ENCODE measurements around the gene ETV6.

ETV6 gene

DNA sequence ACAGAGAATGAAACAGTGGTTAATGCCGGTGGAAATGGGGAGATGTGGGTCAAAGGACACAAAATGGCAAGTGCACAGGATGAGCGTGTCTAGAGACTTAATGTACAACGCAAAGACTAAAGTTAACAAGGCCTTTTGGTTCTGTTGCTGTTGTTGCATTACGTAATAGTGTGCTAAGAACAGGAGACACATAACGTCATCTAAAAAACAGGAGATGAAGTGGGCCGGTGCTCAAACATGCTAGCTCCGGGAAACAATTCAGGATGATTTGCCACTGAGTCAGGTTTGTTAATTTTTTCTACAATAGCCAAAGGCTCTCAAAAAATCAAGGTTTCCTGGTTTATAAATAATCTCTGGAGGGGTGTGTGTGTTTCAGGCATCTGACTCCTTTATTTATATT lies 55.5 kb downstream of the ETV6 start:
- no peak overlapping the region for H3K4me3 ChIP-seq (replicated peaks; ENCODE audit: low read depth, low read length)
- peak; percentile 92 for DNase-seq (ENCODE audit: low read depth)
- TF ChIP-seq, protein P1, sequence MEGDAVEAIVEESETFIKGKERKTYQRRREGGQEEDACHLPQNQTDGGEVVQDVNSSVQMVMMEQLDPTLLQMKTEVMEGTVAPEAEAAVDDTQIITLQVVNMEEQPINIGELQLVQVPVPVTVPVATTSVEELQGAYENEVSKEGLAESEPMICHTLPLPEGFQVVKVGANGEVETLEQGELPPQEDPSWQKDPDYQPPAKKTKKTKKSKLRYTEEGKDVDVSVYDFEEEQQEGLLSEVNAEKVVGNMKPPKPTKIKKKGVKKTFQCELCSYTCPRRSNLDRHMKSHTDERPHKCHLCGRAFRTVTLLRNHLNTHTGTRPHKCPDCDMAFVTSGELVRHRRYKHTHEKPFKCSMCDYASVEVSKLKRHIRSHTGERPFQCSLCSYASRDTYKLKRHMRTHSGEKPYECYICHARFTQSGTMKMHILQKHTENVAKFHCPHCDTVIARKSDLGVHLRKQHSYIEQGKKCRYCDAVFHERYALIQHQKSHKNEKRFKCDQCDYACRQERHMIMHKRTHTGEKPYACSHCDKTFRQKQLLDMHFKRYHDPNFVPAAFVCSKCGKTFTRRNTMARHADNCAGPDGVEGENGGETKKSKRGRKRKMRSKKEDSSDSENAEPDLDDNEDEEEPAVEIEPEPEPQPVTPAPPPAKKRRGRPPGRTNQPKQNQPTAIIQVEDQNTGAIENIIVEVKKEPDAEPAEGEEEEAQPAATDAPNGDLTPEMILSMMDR (IDR thresholded peaks at IDR 0.05; ENCODE audit: low read length, missing control alignments): no peak

DNA sequence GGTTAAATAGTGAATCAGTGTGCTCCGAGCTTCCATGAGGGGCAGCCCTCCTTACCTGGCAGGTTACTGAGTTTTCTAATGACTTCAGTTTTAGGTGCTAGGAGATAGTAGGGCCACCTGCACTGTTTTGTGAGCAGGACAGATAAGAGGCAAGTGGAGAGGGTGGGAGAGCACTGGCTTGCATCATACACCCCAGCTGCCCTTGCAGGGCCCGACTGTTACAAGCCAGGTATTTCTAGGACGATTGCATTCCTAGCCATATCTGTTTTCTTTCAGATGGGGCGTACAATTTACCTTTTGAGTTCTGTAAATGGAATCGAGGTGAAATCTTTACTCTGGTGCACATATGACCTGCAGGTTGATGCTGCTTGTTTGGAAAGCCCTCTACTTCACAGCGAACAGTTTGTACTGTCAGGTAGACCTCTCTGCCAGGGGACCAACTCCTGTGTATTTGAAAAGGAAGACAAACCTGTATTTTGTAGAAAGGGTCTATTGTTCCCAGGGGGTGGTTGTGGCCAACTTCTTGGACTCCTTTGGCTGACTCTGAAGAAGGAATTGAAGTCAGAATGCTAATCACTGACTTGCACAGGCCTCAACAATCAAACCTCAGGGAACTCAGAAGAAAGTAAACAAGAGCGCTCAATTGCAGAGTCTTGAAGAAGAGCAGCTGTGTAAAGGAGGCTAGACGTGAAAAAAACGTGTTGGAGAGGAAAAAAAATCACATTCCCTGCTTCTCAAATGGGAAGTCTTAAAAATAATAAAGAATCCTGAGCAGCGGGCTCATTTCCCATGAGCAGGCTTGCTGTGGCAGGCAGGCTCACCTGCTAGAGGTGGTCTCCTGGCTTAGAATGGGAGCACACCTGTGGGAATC lies 57.3 kb downstream of the ETV6 start:
- DNase-seq (ENCODE audit: low read depth): no peak
- TF ChIP-seq, protein P1 (IDR thresholded peaks at IDR 0.05; ENCODE audit: low read length, missing control alignments): no peak
- no peak overlapping the region for H3K4me3 ChIP-seq (replicated peaks; ENCODE audit: low read depth, low read length)

DNA sequence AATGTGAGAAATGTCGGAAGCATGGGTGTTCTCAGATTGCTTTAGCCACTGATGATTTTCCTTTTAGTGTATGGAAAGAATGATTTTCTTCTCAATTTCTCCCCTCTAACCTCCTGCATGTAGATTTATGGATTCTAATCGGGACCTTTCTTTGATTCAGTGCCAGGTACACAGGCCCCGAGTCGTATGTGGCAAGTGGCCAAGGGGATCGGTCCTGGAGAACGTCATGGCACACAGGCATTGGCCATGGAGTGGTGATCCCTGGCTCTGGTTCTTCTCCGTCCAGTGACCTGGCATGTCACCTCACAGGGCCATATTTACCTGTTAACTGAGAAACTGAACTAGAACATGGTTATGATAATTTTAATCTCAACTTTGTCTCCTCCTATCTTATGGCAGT lies 58.1 kb downstream of the ETV6 start:
- no peak overlapping the region for H3K4me3 ChIP-seq (replicated peaks; ENCODE audit: low read depth, low read length)
- TF ChIP-seq, protein P1 (IDR thresholded peaks at IDR 0.05; ENCODE audit: low read length, missing control alignments): no peak
- DNase-seq (ENCODE audit: low read depth): no peak

DNA sequence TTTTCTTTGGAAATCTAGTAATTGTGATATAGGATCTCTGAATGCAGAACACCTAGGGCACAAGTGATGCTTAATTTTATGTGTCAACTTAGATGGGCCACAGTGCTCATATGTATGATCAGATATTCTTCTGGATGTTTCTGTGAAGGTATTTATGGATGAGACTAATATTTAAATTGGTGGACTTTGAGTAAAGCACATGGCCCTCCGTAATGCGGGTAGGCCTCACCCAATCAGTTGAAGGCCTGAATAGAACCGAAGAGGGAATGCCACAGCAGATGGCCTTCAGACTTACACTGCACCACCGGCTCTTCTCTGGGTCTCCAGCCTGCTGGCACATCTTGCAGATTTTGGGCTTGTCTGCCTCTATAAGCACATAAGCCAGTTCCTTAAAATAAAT lies 60.0 kb downstream of the ETV6 start:
- no peak for DNase-seq (ENCODE audit: low read depth)
- TF ChIP-seq, protein P1 (IDR thresholded peaks at IDR 0.05; ENCODE audit: low read length, missing control alignments): no peak
- no peak overlapping the region for H3K4me3 ChIP-seq (replicated peaks; ENCODE audit: low read depth, low read length)

DNA sequence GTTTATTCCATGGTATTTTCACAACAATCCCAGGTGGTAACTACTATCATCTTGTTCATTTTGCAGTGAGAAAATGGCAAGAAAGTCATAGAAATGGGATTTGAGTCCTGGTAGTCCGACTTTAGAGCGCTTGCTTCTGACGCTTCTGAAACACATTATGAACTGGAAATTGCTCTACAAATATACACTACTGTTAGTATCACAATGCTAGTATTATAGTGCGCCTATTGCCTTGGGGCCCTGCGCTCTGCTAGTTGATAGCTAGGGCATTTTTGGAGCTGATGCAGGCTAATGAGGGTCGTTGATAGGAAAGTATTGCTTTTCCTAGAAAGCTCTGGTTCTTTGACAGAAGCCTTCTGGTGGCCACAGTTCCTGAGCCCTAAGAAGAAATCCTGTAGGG lies 61.0 kb downstream of the ETV6 start:
- TF ChIP-seq, protein P1 (IDR thresholded peaks at IDR 0.05; ENCODE audit: low read length, missing control alignments): no peak
- DNase-seq (ENCODE audit: low read depth): no peak
- no peak overlapping the region for H3K4me3 ChIP-seq (replicated peaks; ENCODE audit: low read depth, low read length)

DNA sequence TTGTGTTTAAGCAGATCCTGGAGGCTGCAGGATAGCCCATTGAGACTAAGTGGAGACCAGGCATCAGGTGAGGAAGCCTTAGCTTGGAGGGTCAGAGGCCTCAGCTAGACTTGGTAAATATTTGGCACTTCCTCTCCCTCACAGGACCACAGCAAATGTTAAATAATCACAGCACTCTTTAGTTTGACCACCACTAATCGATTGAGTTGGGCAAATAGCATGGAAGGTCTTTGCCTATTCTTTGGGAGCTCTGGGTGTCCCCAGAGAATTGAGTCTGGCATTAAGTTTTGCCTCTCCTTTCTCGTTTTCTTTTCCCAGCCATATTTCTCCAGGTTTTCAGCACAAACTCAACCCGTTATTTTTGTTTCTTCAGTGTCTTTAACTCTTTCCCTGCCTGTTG lies 61.4 kb downstream of the ETV6 start:
- TF ChIP-seq, protein P1 (IDR thresholded peaks at IDR 0.05; ENCODE audit: low read length, missing control alignments): no peak
- no peak overlapping the region for H3K4me3 ChIP-seq (replicated peaks; ENCODE audit: low read depth, low read length)
- no peak for DNase-seq (ENCODE audit: low read depth)
